HG03460 (cell line): ENCODE results near the gene CCND2.

Source experiments
- ATAC-seq: cut with Tn5 transposase; IDR thresholded peaks from one replicate; pipeline ENCODE4 v1.9.1; 2021; ENCODE audit not compliant: unreplicated experiment

CCND2 gene

DNA sequence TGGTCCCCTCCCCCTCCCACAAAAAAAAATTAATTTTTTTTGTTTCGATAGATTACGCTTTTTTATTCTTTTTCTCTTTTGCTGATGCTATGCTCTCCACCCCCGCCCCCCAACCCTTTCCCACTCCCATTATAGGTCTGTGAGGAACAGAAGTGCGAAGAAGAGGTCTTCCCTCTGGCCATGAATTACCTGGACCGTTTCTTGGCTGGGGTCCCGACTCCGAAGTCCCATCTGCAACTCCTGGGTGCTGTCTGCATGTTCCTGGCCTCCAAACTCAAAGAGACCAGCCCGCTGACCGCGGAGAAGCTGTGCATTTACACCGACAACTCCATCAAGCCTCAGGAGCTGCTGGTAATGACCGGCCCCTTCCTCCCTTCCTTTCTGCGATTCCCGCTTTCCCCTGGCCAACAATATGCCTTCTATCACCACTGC is 2.3 kb downstream of the CCND2 start:
- no peak for ATAC-seq

DNA sequence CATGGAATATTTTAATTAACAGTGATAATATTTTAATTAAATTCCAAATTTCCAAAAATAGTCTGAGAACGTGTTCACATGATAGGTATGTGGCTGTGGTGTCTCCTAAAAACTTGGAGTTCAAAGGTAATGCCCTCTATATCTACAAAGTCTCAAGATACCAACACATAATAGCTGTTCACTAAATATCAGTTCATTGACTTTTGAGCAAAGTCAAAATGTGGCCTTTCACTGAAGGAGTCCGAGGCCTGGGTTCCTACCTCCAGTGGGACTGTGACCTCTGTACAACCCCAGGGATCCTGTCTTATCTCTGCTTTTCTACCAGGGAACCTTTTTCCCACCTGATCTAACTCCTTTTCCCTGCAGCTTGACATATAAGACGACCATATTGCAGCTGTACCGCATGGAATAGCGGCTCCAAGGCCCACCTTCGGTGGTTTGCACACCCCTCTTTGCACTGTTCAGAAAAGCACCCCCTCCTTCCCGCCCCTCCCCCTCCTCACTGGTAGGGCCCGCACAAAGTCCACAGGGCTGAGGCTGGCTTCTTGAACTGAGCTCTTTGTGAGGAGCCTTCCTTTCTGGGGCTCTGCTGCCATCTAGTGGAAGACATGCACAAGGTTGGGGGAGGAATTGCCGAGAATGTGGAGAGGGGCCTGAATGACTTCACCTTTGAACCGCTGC is 3.1 kb downstream of the CCND2 start:
- ATAC-seq, result no peak

DNA sequence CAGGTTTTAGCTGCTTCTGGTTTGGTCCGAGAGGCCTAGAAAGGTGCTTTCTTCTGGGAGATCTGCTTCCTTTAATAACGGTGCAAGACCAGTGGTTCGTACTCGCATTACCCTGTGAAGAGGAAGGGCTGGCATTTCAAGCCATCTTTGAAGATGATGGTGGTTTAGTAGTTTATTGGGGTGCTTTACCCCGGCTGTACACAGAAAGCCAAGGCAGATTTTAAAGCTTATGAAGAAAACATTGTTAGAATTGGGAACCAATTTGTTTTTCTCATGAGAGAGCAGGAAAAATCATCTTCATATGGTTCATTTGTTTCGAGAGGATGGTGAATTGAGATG is 3.6 kb downstream of the CCND2 start:
- no peak for ATAC-seq

DNA sequence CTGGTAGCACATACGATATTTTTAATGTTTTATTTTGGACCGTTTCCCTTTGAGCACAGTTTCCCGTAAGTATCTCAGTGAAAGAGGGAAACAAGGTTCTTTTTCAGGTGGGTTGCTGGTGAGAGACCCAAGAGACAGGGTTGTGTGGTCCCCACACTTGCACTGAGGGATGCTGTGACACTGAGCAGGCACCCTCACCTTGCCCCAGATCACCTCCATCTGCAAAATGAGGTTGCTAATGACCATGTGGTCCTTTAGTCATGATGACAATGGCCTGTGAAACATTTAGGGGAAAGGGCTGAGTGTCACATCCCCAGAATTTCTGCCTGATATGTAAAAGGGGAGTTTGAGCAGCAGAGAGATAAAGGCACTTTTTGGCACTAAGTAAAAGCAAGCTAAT is 4.3 kb downstream of the CCND2 start:
- no peak for ATAC-seq

DNA sequence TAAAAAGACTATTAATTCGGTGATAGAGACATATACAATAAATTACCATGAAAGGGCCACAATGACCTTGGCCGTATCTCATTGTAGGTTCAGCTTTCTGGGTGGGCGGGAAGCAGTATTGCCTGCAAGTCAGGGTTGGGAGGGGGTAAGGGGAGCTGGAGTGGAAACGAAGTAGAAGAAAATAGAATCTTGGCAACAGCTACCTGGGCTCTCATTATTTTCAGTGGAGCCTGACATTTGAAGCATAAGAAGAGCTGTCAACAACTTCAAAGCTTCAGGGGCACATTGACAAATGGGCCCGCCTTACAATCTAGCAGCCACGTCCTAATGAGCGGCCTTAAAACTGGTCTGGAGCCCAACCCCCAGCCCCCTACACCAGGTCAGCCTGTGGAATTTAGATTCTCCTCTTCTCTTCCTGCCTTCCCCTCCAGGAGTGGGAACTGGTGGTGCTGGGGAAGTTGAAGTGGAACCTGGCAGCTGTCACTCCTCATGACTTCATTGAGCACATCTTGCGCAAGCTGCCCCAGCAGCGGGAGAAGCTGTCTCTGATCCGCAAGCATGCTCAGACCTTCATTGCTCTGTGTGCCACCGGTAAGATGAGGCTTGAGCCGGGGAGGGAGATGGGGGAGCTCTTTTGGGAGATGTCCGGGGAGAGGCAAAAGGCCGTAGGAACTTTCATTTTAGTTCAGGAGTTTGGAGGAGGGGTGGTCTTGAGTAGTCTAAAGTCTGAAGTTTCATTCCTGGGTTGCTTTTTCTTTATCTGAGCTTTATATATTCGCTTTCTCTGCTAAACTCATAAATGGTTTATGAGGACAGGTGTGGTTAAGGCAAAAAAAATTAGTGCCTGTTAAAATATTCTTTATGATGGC is 5.0 kb downstream of the CCND2 start:
- no peak for ATAC-seq

DNA sequence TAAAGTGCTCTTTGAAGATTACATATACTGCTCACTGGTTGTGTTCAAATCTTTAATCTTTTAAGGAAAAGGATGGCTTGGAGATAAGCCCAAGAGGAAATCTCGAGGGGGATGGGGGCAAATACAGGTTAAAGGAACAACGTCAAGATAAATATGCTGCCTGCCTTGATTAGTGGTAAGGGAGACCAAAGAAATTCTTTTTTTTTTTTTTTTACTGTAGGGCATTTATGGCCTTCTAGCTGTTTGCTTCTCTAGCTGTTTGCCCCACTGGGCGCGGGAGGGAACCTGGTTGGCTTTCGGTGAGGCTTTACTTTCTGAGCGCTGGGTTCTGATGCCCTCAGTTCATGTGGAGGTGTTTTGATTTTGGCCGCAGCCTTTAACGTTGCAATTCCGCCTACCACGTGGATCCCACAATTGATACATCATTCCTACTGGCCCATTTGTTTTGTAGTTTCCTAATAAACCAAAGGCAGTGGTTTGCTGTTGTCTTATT is 5.7 kb downstream of the CCND2 start:
- ATAC-seq, result no peak

DNA sequence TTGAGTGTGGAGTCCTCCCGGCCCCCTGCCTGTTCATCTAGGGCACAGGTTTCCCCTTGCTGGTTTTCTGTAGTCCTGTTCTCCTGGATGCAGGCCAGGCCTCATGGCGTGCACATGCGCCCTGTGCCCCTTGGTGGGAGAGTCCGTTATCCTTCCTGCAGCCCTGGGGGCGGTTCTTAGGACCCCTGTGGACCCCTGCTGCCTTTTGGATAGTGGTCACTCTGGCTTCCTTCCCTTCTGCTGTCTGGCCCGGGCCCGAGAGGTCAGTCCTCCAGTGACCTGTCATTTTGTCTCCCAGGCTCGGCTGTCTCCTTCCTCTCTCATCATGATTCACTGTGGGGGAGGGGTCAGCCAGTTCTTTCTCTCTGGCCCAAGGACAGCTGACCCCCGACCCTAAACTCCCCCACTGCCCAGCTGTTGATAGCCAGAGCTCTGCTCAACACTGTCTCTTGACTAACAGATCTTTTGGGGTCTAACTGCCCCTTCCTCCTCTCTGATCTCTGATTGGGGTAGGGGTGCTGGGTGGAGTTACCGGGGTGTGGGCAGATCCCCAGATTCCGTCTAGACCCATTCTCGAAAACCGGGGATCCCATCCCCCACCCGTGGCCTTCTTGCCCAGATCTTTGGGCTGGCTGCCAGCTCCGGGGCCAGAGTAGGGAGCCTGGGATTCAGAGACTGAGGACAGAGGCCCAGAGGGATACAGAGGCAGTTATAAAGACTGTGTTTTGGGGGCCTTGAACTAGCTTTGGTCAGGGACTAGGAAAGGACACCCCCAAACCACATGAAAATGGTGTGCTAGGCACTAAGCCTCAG is 7.0 kb downstream of the CCND2 start:
- ATAC-seq, result no peak

DNA sequence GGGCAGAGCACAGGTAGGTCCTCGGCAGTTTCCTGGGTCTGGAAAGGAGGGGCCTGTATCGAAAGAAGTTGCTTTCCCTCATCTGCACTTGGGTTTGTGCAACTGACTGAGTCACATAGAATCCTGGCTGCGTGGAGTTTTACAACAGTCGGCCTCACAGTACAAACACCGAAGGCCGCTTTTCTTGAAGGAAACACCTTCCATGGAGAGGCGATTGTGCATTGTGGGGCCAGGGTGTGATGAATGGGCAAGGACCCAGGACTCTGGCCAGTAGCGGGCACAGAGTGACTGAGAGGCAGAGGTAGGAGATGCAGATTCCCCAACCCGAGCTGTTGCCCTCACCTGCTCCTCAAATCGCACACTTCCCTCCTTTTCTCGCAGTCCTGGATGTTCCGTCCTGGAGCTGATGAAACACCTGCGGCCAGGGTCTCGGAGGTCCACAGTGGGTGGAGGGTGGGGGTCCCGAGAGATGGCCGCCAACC is 7.7 kb downstream of the CCND2 start:
- no peak for ATAC-seq

DNA sequence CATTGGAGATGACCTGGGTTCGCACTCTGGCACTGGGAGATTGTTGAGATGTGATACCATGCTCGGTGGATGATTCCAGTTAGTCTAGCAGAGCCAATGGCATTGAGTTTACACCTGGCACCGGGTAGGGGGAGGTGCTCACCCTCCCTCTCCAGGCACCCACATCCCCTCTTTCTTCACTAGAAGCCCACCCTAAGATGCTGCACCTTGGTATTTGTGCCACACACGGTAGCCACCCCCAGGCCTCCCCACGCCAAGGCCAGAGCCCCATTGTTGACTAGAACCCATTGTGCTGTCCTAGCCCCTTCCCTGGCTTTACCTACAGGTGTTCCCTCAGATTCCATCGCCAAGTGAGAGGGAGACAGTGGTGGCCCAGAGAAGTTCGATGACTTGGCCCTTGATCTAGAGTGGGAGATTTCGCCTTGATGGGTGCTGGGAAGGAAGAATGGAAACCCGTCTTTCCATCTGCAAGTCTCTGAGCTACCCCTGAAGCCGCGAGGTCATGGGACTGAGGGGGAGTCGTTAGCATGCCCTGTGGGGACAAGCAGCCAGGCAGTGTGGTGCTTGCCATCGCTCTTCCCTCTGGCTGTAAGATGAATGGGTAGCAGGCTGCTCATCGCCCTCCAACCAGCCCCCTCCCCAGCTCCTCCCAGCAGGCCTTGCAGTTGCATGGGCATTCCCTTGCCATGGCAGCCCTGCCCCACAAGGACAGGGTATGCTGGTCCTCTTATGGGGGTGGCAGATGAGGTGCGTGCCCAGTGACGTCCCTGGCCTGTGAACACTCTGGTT is 8.7 kb downstream of the CCND2 start:
- no peak for ATAC-seq

DNA sequence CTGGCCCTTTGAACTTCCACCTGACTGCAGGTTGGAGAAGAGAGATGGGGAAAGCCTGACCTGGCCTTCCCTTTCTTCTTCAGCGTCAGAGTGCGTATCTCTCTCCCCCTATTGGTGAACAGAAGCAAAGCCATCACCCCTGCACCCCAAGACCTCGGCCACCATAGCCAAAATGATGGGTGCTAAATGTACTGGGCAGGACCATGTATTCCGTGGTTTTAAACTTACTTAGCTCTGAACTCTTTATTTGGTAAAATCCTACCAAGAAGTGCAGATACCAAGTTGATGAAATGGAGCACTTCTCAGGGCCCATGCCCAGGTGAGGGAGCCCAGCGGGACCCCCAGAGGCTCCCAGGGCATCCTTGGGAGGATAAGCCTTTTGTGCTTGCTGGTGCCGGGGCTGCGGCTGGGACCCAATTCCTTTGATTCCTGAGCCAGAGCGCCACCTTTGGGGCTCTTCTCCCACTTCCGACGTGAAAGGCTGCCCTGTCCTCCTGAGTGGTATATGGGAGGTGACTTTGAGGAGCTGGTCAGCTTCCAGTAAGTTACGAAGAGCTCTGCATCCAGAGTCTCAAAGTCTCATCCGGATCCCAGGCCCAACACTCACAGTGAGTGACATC is 9.4 kb downstream of the CCND2 start:
- ATAC-seq, result no peak

DNA sequence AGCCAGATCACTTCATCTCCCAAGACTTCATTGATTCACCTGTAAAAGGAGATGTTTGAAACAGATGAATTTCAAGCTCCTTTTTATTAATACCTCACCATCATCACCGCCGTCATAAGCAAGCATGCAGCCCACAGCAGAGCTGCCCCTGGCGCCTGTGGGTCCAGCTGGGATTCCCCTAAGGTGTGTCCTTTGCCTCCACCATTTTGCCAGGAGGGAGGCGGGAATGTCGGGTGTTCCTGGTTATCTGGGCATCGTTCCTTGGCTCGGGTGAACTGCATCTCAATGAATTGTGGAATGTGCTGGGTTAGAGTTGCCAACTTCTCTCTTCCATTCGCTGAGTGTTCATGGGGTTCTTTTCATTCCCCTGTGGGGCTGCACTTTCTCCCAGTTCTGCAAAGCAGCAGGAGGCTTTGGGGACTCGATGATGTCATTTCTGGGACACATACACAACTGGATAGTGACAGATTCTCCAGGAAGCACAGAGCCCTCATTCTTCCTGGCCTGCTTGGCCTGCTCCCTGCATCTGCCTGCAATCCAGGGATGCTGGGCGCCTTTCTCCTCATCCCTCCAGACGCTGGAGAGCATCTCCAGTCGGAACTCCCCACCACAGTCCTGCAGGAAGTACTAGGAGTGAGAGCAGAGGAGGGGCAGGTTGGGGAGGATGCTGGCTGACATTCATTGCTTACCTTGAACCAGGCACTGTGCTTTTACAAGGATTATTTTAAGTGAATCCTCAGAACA is 10.1 kb downstream of the CCND2 start:
- ATAC-seq, result no peak

DNA sequence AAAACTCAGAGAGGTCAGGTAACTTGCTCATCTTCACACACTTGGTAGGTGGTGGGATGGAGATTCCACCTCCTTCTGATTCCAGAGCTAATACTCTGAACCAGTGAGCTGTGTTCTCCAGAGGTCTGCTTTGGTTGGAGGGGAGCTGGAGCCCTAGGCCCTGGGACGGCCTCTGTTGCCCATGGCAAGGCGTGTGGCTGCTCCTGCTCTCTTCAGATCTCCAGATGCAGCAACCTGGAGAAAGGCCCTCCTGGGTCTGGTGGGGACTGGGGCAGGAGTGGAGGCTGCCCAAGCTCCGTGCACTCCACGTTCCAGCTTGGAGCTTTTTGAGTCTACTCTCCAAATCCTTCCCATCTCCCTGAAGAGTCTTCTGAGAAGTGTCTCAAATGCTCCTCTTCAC is 10.7 kb downstream of the CCND2 start:
- no peak for ATAC-seq

DNA sequence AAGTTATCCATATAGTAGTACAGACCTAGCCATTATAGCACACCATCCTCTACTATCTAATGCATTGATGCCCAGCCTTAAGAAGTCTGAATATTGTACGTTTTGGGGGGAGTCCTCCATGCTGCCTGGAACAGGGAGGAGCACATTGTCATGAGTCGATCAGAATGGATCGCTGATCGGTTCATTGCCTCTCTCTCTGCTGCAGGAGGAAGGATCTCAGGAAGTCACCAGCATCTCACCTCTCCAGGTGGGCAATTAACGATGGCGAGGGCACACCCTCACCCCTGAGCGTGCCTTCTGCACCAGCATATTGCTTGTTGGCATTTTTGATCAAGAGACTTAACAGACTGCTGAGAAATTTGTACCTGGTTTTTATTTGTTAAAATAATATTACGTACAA is 11.5 kb downstream of the CCND2 start:
- ATAC-seq, result no peak

DNA sequence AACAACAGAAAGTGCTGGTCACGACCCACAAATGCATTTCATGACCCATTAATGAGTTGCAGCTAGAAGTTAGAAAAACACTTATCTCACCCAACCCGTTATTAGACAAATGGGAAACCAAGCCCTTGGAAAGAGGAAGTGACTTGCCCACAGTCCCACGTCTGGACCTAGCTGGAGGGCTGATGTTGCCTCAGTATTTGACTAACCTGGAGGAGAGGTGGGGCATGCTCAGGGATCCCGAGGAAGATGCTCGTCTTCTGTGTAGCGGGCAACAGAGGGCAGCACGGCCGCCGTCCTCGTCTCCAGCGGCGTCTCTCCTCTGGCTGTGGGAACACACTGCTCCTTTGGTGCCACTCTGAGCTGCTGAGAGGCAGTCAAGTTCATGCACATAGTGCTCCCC is 12.7 kb downstream of the CCND2 start:
- ATAC-seq, result no peak

DNA sequence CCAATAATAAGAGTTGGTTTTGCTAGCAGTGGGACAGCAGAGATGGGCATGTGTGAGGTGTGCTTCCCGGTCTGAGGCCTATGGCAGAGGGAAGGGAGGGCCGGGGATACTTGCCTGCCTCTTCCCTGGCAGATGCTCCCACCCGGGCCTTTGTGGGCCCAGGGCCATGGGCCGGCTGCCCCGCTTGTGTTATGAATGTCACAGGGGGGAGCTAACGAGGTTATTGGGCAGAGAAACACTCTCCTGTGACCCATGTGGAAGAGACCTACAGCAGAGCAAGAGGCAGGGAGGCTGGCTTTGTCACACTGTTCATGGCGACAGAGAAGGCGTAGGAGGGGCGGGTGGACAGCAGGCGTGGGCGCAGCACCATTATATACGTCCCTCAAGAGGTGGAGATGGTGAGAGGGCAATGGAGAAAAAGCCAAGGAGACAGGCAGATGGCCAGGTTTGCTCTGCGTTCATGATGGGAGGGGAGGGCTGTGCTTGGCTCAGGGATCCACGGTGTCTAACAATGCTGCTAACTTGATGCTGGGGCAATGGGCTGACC is 13.3 kb downstream of the CCND2 start:
- ATAC-seq, result no peak

DNA sequence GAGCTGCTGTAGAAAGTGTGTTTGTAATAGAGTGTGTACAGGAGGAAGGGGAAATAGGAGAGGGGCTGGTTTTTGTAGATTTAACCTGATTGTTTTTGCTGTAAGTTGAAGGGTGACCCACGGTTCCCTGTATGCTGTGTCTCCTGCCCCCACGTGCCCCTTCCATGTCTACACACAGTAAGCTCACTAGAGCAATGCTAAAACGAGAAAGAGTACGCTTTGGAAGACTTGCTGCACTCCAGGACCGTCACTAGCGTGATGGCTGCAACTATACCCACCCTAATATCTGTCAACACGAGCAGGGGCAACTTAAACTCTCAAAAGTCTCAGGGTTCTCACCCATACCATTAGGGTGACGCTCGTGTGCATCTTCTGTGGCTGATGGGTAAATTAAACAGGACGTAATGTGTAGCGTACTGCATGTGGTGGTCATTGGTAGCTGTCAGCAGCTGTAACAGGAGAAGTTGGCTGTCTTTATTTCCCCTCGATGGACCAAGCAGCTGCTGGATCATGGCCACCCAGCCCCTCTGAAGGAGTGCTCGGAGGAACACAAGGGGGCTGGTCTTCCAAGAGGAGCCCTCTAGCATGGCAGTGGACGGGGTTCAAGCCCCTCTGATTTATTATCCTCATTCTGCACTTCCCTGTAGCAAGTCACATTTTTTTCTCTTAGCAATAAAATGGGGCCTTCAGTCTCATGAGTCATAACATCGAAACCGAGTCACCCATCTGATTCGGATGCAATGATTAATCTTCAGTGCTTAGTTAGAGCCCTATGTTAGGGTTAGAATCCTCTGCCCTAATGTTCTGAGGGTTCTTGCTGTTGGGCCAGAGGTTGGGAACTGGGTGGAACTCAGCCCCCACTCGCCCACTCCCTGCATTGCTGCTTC is 14.0 kb downstream of the CCND2 start:
- no peak for ATAC-seq

DNA sequence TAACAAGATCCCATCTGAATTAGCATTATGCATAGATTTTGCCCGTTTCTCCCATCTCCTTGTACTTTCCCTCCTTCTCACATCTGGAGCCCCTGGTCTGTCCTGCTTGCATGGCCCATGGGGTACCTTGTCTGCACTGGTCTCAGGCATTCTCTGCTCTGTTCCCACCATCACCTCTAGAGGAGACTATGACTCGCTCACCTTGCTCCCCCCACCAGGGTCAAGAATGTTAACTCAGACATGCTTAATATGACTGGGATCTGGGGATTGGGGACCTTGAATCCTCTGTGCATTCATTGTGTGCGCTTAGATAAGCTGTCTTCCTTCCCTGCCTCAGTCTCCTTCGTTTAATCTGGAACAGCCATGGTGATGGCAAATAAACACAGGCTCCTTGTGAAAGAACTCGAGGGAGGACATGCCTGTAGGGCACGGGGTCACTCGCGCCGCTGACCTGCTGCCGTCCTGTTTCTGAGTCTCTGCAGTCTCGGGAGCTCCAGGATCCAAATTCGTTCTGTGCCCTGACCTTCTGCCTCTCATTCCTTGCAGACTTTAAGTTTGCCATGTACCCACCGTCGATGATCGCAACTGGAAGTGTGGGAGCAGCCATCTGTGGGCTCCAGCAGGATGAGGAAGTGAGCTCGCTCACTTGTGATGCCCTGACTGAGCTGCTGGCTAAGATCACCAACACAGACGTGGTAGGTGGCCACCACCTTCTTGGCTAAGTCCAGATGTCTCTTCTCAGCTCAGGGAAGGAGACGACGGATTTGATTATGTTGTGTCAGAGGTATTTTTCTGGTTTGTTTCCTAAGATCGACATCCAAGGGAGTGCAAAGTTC is 15.0 kb downstream of the CCND2 start:
- ATAC-seq, result no peak
